ENCODE data around the gene APOL1. TPM values are rescaled to one million over a fixed set of nuclear protein-coding genes. Genes with fewer than 3 reads are reported as not detected.

APOL1 gene
- total and polyA plus RNA-seq, 2 donors (not counting 1 experiment from before 2014, with no cell fraction given) = 3.3 to 11.2 TPM

- 100% methylated on average over 1 of the region's 4 CpGs for WGBS (ENCODE audit: insufficient coverage)
- H3K27me3 ChIP-seq (replicated peaks in 1 of 4; ENCODE audit: control extremely low read depth in 1 of 4, control insufficient read depth in 3 of 4, insufficient read depth in 4 of 4, low read length in 3 of 4) = no peaks in the 10 kb centered on the region
- H3K79me2 ChIP-seq (ENCODE audit: control insufficient read depth, insufficient read depth, low read length) = no peaks in the 10 kb centered on the region
- DNase-seq (no peak), ATAC-seq (ENCODE audit: low read depth) (no peak)
- H3K36me3 ChIP-seq (replicated peaks in 1 of 2; ENCODE audit: control extremely low read depth in 1 of 2, control insufficient read depth in 1 of 2, extremely low read depth in 1 of 2, insufficient read depth in 2 of 2, low read length in 1 of 2) = no peaks in the 10 kb centered on the region
- no peak overlapping the region for H3K9ac ChIP-seq (ENCODE audit: low read length)
- no peak overlapping the region for H3K4me2 ChIP-seq (replicated peaks; ENCODE audit: low read depth, low read length, poor library complexity, severe bottlenecking)
- Mint-ChIP-seq H3K4me1 (peaks cover 3% of the 10 kb centered on the region), H3K9me3 (ENCODE audit: insufficient read depth) (peaks cover 3% of the 10 kb centered on the region), H3K27me3 (peaks cover 3% of the 10 kb centered on the region), H3K27ac (no peak overlapping the region), H3K4me3 (no peak overlapping the region)
- intact Hi-C loops (cut with micrococcal nuclease) = no loop called here
- ChIA-PET POLR2A (no interaction called here), CTCF (no interaction called here)
- H3K4me3 ChIP-seq (ENCODE audit: control extremely low read depth in 1 of 5, extremely low read depth in 1 of 5, insufficient read depth in 1 of 5, low read depth in 2 of 5, low read length in 4 of 5) = no peak overlapping the region
- no peaks in the 10 kb centered on the region for H3K4me1 ChIP-seq (ENCODE audit: control insufficient read depth in 2 of 2, insufficient read depth in 2 of 2, low read length in 2 of 2)
- no peaks in the 10 kb centered on the region for H4K20me1 ChIP-seq (ENCODE audit: control insufficient read depth, insufficient read depth, low read length, poor library complexity, severe bottlenecking)
- H3K9me3 ChIP-seq (ENCODE audit: control extremely low read depth in 1 of 3, control insufficient read depth in 2 of 3, insufficient read depth in 1 of 3, low read length in 2 of 3) = peaks cover 0 to 8% (median 3%) of the 10 kb centered on the region in 3 donors
- TF ChIP-seq CTCF (IDR thresholded peaks at IDR 0.05) (no peak), EZH2 (IDR thresholded peaks at IDR 0.05; ENCODE audit: borderline replicate concordance, insufficient read depth, low read depth, low read length, poor library complexity, severe bottlenecking) (no peak)
- no peak overlapping the region for H3K27ac ChIP-seq (ENCODE audit: low read length in 2 of 2)
- no peak overlapping the region for H2AFZ ChIP-seq (ENCODE audit: insufficient read depth, low read depth, low read length, poor library complexity, severe bottlenecking)
Observed at GRCh38 chr22:36245805-36246356, 7.1 kb upstream of the APOL1 start.

GRCh38 chr22:36246718-36247117 is 6.2 kb upstream of the APOL1 start:
- ATAC-seq (ENCODE audit: low read depth) = no peak
- H3K4me1 Mint-ChIP-seq = peaks cover 3% of the 10 kb centered on the region
- H3K4me3 ChIP-seq (ENCODE audit: control extremely low read depth in 1 of 5, extremely low read depth in 1 of 5, insufficient read depth in 1 of 5, low read depth in 2 of 5, low read length in 4 of 5) = no peak overlapping the region
- H3K4me3 Mint-ChIP-seq = no peak overlapping the region
- H3K27me3 ChIP-seq (replicated peaks in 1 of 4; ENCODE audit: control extremely low read depth in 1 of 4, control insufficient read depth in 3 of 4, insufficient read depth in 4 of 4, low read length in 3 of 4) = no peaks in the 10 kb centered on the region
- no peaks in the 10 kb centered on the region for H3K36me3 ChIP-seq (replicated peaks in 1 of 2; ENCODE audit: control extremely low read depth in 1 of 2, control insufficient read depth in 1 of 2, extremely low read depth in 1 of 2, insufficient read depth in 2 of 2, low read length in 1 of 2)
- H3K27me3 Mint-ChIP-seq = peaks cover 3% of the 10 kb centered on the region
- no peak for DNase-seq
- 89% methylated on average over 3 of the region's 3 CpGs for WGBS (ENCODE audit: insufficient coverage)
- H3K27ac Mint-ChIP-seq = no peak overlapping the region
- H3K9ac ChIP-seq (ENCODE audit: low read length) = no peak overlapping the region
- ChIA-PET POLR2A (no interaction called here), CTCF (no interaction called here)
- H3K9me3 ChIP-seq (ENCODE audit: control extremely low read depth in 1 of 3, control insufficient read depth in 2 of 3, insufficient read depth in 1 of 3, low read length in 2 of 3) = peaks cover 0 to 8% (median 3%) of the 10 kb centered on the region in 3 donors
- H3K27ac ChIP-seq (ENCODE audit: low read length in 2 of 2) = no peak overlapping the region
- no peak overlapping the region for H2AFZ ChIP-seq (ENCODE audit: insufficient read depth, low read depth, low read length, poor library complexity, severe bottlenecking)
- TF ChIP-seq EZH2 (IDR thresholded peaks at IDR 0.05; ENCODE audit: borderline replicate concordance, insufficient read depth, low read depth, low read length, poor library complexity, severe bottlenecking) (no peak), CTCF (IDR thresholded peaks at IDR 0.05) (no peak)
- no peak overlapping the region for H3K4me2 ChIP-seq (replicated peaks; ENCODE audit: low read depth, low read length, poor library complexity, severe bottlenecking)
- H3K4me1 ChIP-seq (ENCODE audit: control insufficient read depth in 2 of 2, insufficient read depth in 2 of 2, low read length in 2 of 2) = no peaks in the 10 kb centered on the region
- no peaks in the 10 kb centered on the region for H3K79me2 ChIP-seq (ENCODE audit: control insufficient read depth, insufficient read depth, low read length)
- H4K20me1 ChIP-seq (ENCODE audit: control insufficient read depth, insufficient read depth, low read length, poor library complexity, severe bottlenecking) = no peaks in the 10 kb centered on the region
- H3K9me3 Mint-ChIP-seq (ENCODE audit: insufficient read depth) = peaks cover 3% of the 10 kb centered on the region
- intact Hi-C loops (cut with micrococcal nuclease) = no loop called here

All from B cell (primary cell).